HG03457 (cell line): ENCODE data around the gene RAD51B.

Experiments
- ATAC-seq: cut with Tn5 transposase; IDR thresholded peaks from one replicate; pipeline ENCODE4 v1.9.1; 2021; ENCODE audit warnings: moderate number of reproducible peaks; ENCODE audit not compliant: unreplicated experiment

Gene RAD51B

GRCh38 chr14:68369281-68370056, 549.9 kb downstream of the RAD51B start:
- no peak for ATAC-seq

- no peak for ATAC-seq
Measured at GRCh38 chr14:68370057-68370360, 550.4 kb downstream of the RAD51B start.

GRCh38 chr14:68372368-68372767, 552.8 kb downstream of the RAD51B start:
- no peak for ATAC-seq

GRCh38 chr14:68373124-68373646, 553.6 kb downstream of the RAD51B start:
- ATAC-seq = no peak

- no peak for ATAC-seq
Measured at GRCh38 chr14:68373847-68374444, 554.4 kb downstream of the RAD51B start.

- ATAC-seq = no peak
Measured at GRCh38 chr14:68374682-68375081, 555.1 kb downstream of the RAD51B start.

GRCh38 chr14:68375376-68375775, 555.8 kb downstream of the RAD51B start:
- no peak for ATAC-seq

- no peak for ATAC-seq
Measured at GRCh38 chr14:68376067-68376779, 556.6 kb downstream of the RAD51B start.

GRCh38 chr14:68377006-68377405, 557.4 kb downstream of the RAD51B start:
- ATAC-seq = no peak

- no peak for ATAC-seq
Measured at GRCh38 chr14:68377459-68377858, 557.9 kb downstream of the RAD51B start.

GRCh38 chr14:68379510-68380328, 560.1 kb downstream of the RAD51B start:
- ATAC-seq = no peak

GRCh38 chr14:68380329-68380741, 560.8 kb downstream of the RAD51B start:
- no peak for ATAC-seq

- ATAC-seq = no peak
Measured at GRCh38 chr14:68384335-68384734, 564.8 kb downstream of the RAD51B start.

GRCh38 chr14:68384881-68385280, 565.3 kb downstream of the RAD51B start:
- ATAC-seq = no peak

GRCh38 chr14:68386446-68386845, 566.9 kb downstream of the RAD51B start:
- ATAC-seq = no peak

- no peak for ATAC-seq
Measured at GRCh38 chr14:68386950-68387779, 567.6 kb downstream of the RAD51B start.

GRCh38 chr14:68389943-68390342, 570.4 kb downstream of the RAD51B start:
- ATAC-seq = no peak

GRCh38 chr14:68390741-68391140, 571.2 kb downstream of the RAD51B start:
- no peak for ATAC-seq

GRCh38 chr14:68391311-68392014, 571.9 kb downstream of the RAD51B start:
- ATAC-seq = no peak
